GM21825 (cell line): ENCODE measurements around the gene TDRD15.
"Not testable (repeated sequence)": the region's sequence is repeated elsewhere in the genome, so short reads cannot be mapped to it uniquely, and the experiment has no call there.

Experiments used
- ATAC-seq: cut with Tn5 transposase; IDR thresholded peaks from one replicate; pipeline ENCODE4 v1.9.1; 2021; ENCODE audit warnings: mild to moderate bottlenecking, moderate library complexity; ENCODE audit not compliant: unreplicated experiment

TDRD15 gene

DNA sequence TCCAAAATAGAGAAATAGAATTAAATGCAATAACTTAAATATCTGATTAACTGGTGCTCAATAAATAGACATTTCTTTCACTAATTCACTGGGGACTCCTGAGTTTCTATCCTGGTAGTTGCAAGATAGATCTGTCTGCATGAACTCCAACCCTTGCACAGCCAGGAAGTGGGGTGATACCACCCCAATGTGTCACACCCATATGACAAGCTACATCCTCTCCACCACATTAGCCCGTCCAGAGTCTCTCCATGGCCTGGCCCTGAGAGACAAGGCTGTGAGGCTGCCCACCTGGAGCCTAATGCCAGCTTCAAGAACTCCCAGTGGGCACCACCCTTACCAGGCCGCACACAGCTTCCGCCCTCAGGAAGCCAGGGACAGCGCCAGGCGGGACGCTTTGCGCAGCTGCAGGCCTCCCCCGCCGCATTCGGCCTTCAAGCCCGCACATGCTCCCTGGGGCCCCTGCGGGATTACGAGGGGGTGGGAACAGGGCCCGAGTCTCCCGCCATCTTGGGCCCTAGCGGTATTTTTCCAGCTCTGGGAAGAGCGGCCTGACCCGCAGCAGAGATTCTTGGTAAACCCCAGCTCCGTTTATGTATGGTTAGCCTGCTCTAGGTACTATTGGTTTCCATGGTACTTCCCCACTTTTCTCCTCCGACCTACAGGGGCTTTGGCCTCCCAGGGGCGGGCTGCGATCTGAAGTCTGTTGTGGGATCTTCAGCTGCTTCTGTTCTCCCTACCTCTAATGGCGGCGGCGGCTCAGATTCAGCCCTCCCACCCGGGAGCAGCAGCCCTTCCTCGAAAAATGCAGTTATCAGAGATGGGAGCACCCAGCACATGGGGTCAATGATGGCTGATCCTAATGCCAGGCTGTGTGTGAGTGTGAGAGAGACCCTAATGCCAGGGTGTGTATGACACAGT, at the start of gene TDRD15:
Gene TDRD15, plus strand, starts transcription at position 496 of the 921 bp plus-strand sequence. CDS start 13,500 bp downstream, outside the sequence.
- no peak for ATAC-seq

DNA sequence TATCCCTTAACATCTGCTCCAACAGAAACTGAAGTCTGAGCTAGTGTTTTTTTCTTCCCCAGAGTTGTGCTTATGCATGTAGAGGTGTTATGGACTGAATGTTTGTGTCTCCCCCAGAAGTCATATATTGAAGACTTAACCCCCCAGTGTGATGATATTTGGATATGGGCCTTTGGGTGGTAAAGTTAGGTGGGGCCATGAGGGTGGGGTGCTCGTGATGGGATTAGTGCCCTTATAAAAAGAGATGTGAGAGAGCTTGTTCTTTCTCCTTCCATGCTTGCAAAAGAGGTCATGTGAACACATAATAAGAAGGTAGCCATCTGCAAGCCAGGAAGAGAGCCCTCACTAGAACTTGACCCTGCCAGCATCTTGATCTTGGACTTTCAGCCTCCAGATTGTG, 45.5 kb upstream of the TDRD15 start:
- no peak for ATAC-seq

DNA sequence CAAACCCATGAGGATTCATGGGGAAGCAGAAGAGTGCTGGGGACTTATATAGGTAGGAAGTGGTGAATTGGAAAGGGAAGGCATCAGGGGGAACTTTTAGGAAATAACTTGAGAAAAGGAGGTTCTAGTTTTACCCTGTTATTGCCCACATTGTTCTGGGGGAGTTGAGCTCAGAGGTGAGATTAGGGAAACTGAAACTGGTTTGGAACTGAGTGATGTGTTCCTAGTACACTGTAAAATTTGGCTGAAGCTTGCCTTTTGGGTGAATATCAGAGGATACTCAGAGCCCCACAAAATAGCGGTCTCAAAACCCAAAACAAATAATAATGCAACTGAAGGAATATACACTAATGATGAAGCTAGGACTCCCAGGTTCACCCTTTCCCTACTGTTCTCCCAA, 40.3 kb upstream of the TDRD15 start:
- no peak for ATAC-seq

DNA sequence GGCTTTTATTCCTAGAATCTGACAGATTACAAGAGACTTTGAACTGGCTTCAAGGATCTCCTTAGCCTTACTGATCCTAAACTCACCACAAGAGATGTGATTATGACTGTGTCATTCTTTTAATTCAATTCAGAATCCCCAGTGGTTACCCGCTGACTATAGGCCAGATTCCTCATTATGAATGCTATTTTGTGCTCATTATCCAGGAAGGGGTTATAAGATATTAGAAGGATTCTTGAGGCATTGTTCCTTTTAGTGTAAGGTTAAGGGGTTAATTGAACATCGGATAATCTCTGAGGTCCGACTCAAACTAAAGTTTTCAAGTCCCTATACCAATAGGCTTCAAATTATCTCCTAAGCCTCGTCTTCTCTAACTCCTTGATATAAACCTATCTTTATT, 39.4 kb upstream of the TDRD15 start:
- no peak for ATAC-seq

DNA sequence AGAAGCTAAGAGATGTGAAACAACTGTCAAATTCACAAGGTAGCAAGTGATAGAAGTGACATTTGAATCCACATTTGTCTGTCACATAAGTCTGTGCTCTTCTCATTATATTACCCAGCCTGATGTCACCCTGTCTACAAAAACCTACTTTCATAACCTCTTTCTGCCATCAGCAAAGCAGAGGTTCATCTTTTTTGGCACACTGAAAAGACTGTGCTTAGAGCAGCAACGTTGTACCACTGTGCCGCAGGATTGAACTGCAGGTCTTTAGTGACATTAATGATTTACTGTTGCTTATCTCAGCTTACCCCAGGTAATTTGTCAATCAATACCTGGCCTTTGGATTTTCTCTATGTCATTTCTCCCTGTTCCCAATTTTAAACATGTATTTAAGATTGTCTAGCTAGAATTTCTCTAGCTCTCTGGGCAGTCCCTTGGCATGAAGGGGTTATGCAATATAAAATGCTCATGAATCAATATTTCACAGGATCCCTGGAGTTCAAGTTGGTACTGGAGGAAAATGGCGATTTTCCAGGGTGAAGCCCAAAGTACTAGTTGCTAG, 31.4 kb upstream of the TDRD15 start:
- ATAC-seq = no peak

DNA sequence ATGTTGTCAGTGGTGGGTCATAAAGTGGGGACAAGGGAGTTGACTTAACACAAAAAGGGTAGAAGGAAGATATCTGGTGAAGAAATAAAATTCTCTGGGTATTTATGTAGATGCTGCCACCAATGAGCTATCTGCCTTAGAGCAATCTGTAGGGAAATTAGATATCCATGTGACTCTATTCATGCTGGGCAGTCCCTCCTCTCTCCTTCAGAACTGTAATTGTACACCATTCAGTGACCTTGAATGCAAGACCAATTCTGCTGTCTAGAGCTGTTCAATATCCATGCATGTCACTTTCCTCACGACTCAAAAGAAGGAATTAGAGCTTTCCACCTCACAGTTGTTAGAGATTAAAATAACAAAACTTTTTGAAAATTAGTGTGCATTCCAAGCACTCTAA, 28.6 kb upstream of the TDRD15 start:
- no peak for ATAC-seq

DNA sequence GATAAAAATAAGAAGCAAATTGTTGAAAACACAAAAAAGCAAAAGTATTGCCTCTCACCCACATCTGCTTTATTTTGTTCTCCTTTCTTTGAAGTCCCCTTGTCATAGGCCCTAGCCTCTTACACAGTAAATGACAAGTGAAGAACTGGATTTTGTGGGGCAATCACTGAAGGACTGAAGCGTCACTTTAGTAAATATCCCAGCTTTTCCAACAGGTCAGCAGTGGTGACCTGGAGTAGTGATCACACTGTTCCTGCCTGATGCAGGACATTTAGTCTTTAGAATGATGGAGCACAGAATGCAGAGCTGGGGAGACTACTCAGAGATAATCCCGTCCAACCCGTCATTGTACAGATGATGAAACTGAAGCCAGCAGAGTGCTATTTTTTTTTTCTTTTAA, 28.1 kb upstream of the TDRD15 start:
- no peak for ATAC-seq

DNA sequence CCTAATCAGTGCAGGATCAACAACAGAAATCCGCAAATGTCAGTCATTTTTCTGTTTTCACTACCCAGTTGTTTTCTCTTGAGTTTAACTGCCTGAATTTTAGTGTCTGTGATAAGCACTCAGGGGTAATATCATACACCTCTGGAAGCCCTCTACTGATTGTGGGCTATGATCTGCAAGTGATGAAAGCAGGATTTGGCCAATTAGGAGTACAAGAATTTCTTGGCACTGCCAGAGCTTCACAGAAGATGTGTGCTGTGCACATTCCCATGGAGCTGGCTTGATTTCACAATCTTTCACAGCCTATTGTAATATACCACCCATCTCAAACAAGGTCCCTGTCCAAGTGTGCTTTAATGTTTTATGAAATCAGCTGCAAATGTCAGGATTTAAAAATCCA, 27.3 kb upstream of the TDRD15 start:
- ATAC-seq = no peak

DNA sequence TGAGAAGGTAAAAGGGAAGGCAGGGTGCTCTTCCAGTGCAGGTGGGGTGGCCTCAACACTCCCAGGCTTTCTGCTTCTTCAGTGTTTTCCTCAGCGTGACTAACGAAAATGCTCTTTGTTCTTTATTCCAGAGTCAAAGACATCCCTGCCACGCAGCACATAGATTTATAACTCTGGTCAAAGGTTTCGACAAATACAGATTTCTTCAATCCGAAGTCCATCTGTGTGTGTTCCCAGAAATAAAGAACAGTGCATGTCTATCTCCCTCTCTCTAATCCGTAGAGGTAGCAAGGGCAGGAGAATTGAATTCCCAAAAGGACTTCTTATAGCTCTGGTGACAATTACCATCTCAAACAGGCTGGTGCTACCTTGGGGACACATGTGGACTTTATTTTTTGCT, 26.4 kb upstream of the TDRD15 start:
- ATAC-seq = no peak

DNA sequence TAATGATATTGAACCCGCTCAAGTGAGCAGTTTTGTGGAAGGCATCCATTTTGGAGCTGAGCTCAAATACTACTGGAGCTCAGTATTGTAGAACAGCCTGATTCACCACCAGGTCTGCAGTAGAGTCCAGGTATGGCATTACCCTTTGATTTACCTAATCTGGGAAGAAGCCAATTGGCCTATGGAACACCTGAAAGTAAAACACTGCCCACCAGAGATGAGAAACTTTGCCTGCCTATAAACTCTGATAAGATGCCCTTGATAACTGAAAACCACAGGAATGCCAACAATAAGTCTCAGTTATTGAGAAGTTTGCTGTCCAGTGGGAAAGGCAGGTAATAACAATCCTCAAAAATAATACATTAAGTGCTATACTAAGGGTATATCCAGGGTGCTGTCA, 25.5 kb upstream of the TDRD15 start:
- no peak for ATAC-seq

DNA sequence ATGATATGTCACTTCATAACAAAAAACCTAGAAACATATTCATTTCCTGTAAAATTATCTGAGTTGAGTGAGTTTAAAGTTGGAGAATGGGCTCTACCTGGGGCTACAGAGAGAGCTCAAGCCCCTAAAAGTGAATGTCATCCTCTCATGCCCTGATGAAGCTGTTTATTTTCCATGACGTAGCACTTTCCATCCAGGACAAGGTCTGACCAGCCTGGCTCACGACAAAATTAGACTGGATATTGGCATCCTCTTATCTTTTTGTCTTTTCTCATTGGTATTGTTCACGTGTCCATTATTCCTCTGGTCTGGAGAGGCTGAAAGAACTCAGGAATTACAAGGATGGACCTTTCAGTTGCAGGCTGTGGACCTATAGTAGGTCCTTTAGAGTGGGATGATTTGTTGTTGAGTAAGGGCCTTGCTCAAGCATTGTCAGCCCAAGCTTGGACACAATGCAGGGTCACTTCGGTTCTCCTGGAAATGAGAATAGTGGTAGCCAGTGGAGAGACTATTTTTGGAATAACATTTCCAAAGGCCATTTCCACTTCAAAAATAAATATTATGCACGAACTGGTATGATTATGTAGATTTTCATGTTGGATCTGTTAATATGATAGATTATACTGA, 24.4 kb upstream of the TDRD15 start:
- ATAC-seq = no peak

DNA sequence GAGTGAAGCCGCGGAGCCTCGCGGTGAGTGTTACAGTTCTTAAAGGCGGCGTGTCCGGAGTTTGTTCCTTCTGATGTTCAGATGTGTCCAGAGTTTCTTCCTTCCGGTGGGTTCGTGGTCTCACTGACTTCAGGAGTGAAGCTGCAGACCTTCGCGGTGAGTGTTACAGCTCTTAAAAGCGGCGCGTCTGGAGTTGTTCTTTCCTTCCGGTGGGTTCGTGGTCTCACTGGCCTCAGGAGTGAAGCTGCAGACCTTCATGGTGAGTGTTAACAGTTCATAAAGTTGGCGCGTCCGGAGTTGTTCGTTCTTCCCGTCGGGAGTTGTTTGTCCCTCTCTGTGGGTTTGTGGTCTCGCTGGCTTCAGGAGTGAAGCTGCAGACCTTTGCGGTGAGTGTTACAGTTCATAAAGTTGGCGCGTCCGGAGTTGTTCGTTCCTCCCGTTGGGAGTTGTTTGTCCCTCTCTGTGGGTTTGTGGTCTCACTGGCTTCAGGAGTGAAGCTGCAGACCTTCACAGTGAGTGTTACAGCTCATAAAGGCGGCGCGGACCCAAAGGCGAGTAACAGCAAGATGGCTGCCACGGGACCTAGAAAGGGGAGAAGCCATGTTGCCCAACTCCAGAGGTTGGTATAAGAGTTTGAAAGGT, 22.1 kb upstream of the TDRD15 start:
- ATAC-seq = not testable (repeated sequence)

DNA sequence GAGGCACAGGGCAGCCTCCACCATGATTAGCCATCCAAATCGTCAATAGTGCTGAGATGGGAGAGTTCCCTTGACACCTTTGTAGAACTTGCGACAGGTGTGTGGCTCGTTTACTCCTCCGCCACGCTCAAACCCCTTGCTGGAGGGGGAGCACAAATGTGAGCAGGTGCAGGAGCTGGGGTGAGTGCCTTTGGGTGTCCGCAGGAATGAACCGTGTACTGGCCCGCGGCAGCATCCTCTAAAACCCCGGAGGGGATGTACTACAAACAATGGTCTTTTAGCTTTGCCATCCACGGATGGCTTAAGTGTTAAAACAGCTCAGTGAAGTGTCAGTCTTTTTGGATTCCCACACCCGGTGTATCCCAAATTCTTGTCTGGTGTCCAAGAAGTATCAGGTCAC, 21.4 kb upstream of the TDRD15 start:
- no peak for ATAC-seq

DNA sequence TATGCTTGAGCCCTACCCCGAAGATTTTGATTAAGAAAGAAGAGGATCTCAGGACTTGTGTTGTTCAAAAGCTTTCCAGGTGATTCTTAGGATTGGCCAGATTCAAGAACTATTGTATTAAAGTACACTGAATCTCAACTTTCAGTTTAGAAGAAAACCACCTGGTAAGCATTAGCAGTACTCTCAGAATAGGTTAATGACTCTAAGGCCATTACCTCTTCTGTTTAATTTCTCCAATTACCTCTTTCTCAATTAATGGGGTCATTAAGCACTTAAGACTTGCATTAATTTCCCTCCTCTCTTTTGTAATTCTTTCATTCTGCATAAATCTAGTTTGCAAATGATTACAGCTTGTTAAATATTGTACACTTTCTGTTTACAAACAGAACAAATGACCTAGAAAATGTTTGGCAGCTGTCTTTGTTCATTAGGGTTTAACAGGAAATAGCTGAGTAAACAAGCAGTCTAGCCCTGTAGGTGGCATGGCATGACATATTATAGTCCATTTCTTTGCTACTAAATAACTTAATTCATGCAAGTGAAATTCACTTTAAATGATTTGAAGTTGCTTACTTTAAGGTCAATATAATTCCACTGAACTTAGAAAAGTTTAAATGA, 20.4 kb upstream of the TDRD15 start:
- no peak for ATAC-seq

DNA sequence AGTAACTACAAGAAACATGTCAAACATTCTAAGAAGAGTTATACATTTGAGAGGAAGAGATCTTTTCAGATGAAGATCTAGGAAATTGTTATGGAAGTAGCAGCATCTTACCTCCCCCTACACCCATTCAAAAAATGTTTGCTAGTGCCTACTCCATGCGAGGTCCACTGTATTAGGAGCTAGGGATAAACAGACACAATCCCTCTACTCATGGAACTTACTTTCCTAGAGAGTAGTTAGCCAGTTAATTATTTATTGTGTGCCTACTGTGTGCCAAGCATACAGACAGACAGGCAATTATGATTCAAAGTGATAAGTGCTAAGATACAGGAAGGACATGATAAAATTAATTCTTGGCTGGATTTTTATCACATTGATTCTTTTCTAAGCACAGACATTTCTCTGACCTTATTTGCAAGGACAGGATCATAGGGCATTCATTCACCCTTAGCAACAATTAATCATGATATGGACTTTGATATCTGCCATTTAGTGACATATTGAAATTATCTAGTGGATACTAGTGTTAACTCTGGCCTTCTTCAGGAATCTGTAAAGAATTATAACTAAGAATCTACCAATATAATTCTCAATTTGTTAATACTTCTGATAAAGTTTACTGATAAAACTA, 19.6 kb upstream of the TDRD15 start:
- no peak for ATAC-seq

DNA sequence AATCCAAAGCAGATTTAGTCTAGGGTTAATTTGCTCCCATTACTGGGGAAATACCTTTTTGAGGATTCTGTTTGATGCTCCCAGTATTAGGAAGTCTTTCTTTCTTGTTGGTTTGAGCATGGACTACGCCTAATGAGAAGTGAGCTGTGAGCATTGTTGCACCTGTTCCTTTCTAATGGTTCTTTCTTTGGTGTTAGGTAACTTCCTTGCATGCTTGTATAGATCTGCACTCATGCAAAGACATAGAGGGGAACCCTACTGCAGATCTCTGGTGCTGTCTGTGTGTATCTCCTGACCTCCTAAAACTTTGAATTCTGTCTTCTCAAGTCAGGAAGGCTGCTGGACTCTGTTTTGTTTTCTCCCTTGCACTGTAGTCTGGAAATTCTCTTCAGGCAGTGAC, 12.8 kb upstream of the TDRD15 start:
- no peak for ATAC-seq

DNA sequence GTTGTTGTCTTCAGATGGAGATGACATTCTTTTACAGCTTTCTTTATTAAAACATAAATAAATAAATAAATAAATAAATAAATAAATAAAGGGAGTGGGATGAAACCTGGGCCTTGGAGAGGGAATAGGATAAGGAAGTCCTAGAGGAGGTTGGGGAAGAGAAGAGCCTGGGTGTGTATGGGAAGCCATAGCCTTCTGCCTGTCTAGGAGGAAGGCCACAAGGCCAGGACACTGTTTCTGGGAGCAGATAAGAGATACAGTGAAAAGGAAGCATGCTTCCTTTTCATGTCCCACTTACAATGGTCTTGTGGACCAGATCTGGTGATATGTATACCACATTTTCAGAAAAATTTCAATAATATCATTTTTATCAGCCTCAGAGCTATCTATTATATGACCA, 6.1 kb upstream of the TDRD15 start:
- no peak for ATAC-seq

DNA sequence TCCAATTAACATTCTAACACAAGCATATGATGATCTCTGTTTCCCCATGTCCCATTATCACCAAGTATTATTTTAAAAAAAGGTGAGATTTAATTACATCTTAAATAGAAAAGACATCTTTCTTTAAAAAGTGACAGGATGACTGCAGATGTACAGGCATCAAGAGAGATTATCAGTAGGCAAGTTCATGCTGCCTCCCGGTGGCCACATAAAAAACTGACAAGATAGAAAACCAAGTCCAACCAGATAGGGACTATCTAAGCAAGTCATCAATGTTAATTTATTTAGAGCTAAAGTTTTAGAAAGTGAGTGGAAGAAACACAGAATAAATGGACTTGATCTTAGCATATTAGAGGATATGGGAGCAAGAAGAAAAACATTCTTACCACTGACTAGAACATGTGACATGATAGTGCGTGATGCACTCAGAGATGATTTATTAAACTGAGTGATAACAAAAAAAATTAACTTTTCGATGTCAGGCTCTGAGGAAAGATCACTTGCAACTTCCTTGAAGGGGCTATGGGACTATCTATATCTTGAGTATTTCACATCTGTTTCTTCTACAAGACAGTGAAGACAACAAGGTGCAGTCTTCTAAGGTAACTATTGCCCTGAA, 5.4 kb upstream of the TDRD15 start:
- ATAC-seq = no peak

DNA sequence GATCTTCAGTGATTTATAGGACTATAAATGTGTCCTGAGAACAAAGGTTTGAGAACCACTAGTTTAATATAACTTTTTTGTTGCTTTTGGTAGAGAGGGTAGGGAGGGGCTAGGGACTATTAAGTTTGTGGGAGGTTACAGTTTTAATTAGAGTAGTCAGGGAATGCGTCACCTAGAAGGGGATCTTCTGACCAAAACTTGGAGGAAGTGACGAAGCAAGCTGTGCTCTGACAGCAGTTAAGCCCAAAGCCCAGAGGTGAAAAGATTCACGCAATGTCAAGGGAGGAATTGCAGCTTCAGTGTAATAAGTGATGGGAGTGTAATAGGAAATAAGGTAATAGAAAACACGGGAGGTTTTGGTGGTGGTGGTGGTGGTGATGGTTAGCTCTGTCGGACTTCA, 8.1 kb downstream of the TDRD15 start:
- no peak for ATAC-seq

DNA sequence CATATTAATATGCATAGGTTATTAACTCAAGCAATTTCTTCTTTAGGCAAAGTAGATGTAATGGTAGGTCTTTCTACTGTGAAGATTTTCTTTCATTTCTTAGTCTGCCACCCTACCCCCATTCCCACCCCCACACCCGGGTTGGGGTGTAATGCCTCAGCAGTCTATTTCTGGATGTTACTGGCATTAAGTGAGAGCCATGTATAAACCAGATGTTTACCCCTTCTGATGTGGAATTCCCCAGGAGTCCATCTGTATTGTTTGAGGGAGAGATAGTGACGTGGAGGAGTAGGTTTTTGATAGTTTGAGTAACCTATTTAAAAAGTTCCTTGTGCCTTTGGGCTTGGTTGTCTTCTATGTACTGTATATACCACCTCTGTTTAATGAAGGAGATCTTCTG, 11.8 kb downstream of the TDRD15 start:
- ATAC-seq = no peak
